Measurements from ENCODE around the gene ZNF689. TPM values are rescaled to one million over a fixed set of nuclear protein-coding genes. Genes with fewer than 3 reads are reported as not detected.

Gene ZNF689
- total RNA-seq, 2 donors from 2014 or later: 5.9 to 12.1 TPM

GRCh38 chr16:30554557-30555314 lies 55.5 kb downstream of the ZNF689 start:
- Mint-ChIP-seq H3K27ac (peak overlapping the region; percentile 96), H3K27me3 (no peaks in the 10 kb centered on the region), H3K36me3 (ENCODE audit: low read depth) (peaks cover 56% of the 10 kb centered on the region), H3K4me3 (peak overlapping the region; percentile 87), H3K9me3 (no peaks in the 10 kb centered on the region), H3K4me1 (peaks cover 33% of the 10 kb centered on the region)
- no peak for ATAC-seq (replicated peaks)

GRCh38 chr16:30553393-30553899 lies 56.7 kb downstream of the ZNF689 start:
- ATAC-seq (replicated peaks): no peak
- peaks cover 33% of the 10 kb centered on the region for H3K4me1 Mint-ChIP-seq
- H3K36me3 Mint-ChIP-seq (ENCODE audit: low read depth): peaks cover 51% of the 10 kb centered on the region
- peak overlapping the region; percentile 84 for H3K4me3 Mint-ChIP-seq
- no peaks in the 10 kb centered on the region for H3K27me3 Mint-ChIP-seq
- H3K9me3 Mint-ChIP-seq: no peaks in the 10 kb centered on the region
- peak overlapping the region; percentile 96 for H3K27ac Mint-ChIP-seq

DNA sequence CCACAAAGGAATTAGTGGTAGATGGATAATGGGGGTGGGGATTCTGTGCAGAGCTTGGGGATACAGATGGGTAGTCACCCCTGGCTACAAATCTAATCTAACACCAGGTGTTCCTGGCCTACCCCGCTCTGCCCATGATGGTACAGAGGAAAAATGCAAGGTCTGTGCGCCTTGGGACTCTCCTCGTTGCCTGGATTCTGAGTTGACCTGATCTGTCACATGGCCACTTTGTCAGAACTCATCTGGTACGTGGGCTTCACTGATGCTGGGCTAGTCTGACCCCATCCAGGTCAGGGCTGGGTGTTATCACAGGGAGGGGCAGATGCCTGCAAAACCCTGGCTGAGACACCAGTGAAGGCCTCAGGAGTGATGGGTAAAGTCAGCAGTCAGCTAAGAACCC lies 57.2 kb downstream of the ZNF689 start:
- Mint-ChIP-seq H3K27ac (peak overlapping the region; percentile 96), H3K27me3 (no peaks in the 10 kb centered on the region), H3K9me3 (no peaks in the 10 kb centered on the region), H3K36me3 (ENCODE audit: low read depth) (peaks cover 51% of the 10 kb centered on the region), H3K4me1 (peaks cover 34% of the 10 kb centered on the region), H3K4me3 (peak overlapping the region; percentile 84)
- no peak for ATAC-seq (replicated peaks)

Other genes with a start within 250 kb of the ZNF689 start
- gene TBC1D10B, start 239.9 kb downstream of the ZNF689 start, total RNA-seq: 10 to 100 TPM; 49.7 to 64.2 TPM
- 1 to 10 TPM in 1 of 2 donors, not detected in 1; 1.6 TPM for gene MYL11, start 235.6 kb downstream of the ZNF689 start, total RNA-seq
- 100 to 1,000 TPM; 198 to 216 TPM for gene SEPTIN1, start 227.8 kb downstream of the ZNF689 start, total RNA-seq
- gene ZNF48, start 215.0 kb downstream of the ZNF689 start, total RNA-seq: 10 to 100 TPM; 10.2 to 10.5 TPM
- 1 to 10 TPM; 5.1 to 5.2 TPM for gene ZNF771, start 202.8 kb downstream of the ZNF689 start, total RNA-seq
- gene DCTPP1, start 180.4 kb downstream of the ZNF689 start, total RNA-seq: 100 to 1,000 TPM in 1 of 2 donors, 10 to 100 TPM in 1; 60.9 to 173 TPM
- 10 to 100 TPM; 48.9 to 79.1 TPM for gene SEPHS2, start 164.5 kb downstream of the ZNF689 start, total RNA-seq
- gene ITGAL, start 137.6 kb downstream of the ZNF689 start, total RNA-seq: 100 to 1,000 TPM; 319 to 344 TPM
- gene ZNF768, start 83.8 kb downstream of the ZNF689 start, total RNA-seq: 1 to 10 TPM; 3.7 to 5.3 TPM
- gene ZNF747, start 75.5 kb downstream of the ZNF689 start, total RNA-seq: 10 to 100 TPM in 1 of 2 donors, 1 to 10 TPM in 1; 6.9 to 12.9 TPM
- 10 to 100 TPM; 13.8 to 14.1 TPM for gene ZNF764, start 52.0 kb downstream of the ZNF689 start, total RNA-seq
- gene ZNF688, start 38.7 kb downstream of the ZNF689 start, total RNA-seq: 1 to 10 TPM; 7.3 to 9.7 TPM
- gene ZNF785, start 24.7 kb downstream of the ZNF689 start, total RNA-seq: 10 to 100 TPM; 10.5 to 15.5 TPM
- gene PRR14, start 40.6 kb upstream of the ZNF689 start, total RNA-seq: 10 to 100 TPM; 76.6 to 97.5 TPM
- 100 to 1,000 TPM in 1 of 2 donors, 10 to 100 TPM in 1; 92.6 to 140 TPM for gene FBRS, start 48.0 kb upstream of the ZNF689 start, total RNA-seq
- gene SRCAP, start 88.8 kb upstream of the ZNF689 start, total RNA-seq: 10 to 100 TPM; 63.6 to 86.7 TPM
- gene PHKG2, start 138.0 kb upstream of the ZNF689 start, total RNA-seq: 10 to 100 TPM; 30.0 to 43.3 TPM
- gene CFAP119, start 151.7 kb upstream of the ZNF689 start, total RNA-seq: 1 to 10 TPM; 2.9 TPM
- gene RNF40, start 151.9 kb upstream of the ZNF689 start, total RNA-seq: 10 to 100 TPM; 90.7 to 95.1 TPM
- under 1 TPM; 0.28 to 0.48 TPM for gene ZNF629, start 176.8 kb upstream of the ZNF689 start, total RNA-seq